HL-60 (cell line): ENCODE results near the gene ATXN2L.

Source experiments
- POLR2AphosphoS5 ChIP-seq: IDR thresholded peaks from 2 replicates; pipeline ENCODE4 v1.6.1; 2012; ENCODE audit warnings: low read depth
- TF ChIP-seq, protein P1 (sequence below): IDR thresholded peaks from one replicate; pipeline ENCODE4 v1.5.1; 2011; ENCODE audit warnings: low read length, control low read depth, inconsistent platforms; ENCODE audit not compliant: insufficient read depth
- TF ChIP-seq, protein P2 (sequence below): IDR thresholded peaks from 2 replicates; pipeline ENCODE4 v1.6.1; 2012; ENCODE audit warnings: low read depth; ENCODE audit not compliant: insufficient replicate concordance

- TF ChIP-seq, protein P1, sequence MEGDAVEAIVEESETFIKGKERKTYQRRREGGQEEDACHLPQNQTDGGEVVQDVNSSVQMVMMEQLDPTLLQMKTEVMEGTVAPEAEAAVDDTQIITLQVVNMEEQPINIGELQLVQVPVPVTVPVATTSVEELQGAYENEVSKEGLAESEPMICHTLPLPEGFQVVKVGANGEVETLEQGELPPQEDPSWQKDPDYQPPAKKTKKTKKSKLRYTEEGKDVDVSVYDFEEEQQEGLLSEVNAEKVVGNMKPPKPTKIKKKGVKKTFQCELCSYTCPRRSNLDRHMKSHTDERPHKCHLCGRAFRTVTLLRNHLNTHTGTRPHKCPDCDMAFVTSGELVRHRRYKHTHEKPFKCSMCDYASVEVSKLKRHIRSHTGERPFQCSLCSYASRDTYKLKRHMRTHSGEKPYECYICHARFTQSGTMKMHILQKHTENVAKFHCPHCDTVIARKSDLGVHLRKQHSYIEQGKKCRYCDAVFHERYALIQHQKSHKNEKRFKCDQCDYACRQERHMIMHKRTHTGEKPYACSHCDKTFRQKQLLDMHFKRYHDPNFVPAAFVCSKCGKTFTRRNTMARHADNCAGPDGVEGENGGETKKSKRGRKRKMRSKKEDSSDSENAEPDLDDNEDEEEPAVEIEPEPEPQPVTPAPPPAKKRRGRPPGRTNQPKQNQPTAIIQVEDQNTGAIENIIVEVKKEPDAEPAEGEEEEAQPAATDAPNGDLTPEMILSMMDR: no peak
- TF ChIP-seq POLR2AphosphoS5: no peak
- TF ChIP-seq, protein P2, sequence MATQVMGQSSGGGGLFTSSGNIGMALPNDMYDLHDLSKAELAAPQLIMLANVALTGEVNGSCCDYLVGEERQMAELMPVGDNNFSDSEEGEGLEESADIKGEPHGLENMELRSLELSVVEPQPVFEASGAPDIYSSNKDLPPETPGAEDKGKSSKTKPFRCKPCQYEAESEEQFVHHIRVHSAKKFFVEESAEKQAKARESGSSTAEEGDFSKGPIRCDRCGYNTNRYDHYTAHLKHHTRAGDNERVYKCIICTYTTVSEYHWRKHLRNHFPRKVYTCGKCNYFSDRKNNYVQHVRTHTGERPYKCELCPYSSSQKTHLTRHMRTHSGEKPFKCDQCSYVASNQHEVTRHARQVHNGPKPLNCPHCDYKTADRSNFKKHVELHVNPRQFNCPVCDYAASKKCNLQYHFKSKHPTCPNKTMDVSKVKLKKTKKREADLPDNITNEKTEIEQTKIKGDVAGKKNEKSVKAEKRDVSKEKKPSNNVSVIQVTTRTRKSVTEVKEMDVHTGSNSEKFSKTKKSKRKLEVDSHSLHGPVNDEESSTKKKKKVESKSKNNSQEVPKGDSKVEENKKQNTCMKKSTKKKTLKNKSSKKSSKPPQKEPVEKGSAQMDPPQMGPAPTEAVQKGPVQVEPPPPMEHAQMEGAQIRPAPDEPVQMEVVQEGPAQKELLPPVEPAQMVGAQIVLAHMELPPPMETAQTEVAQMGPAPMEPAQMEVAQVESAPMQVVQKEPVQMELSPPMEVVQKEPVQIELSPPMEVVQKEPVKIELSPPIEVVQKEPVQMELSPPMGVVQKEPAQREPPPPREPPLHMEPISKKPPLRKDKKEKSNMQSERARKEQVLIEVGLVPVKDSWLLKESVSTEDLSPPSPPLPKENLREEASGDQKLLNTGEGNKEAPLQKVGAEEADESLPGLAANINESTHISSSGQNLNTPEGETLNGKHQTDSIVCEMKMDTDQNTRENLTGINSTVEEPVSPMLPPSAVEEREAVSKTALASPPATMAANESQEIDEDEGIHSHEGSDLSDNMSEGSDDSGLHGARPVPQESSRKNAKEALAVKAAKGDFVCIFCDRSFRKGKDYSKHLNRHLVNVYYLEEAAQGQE: no peak
Measured at GRCh38 chr16:28836761-28837064, 13.9 kb downstream of the ATXN2L start.
